GM03348 (cell line): Measurements from ENCODE around the gene SLC7A5.
"Not testable (repeated sequence)": the region's sequence is repeated elsewhere in the genome, so short reads cannot be mapped to it uniquely, and the experiment has no call there.

ENCODE experiments used
- DNase-seq: peaks from one replicate; pipeline ENCODE4 v3.0.0; 2012; ENCODE audit warnings: low spot score

SLC7A5 gene

GRCh38 chr16:87888346-87888745, 19.0 kb upstream of the SLC7A5 start:
- not testable (repeated sequence) for DNase-seq

GRCh38 chr16:87887931-87888330, 18.6 kb upstream of the SLC7A5 start:
- not testable (repeated sequence) for DNase-seq

- not testable (repeated sequence) for DNase-seq
Measured at GRCh38 chr16:87885371-87885967, 16.2 kb upstream of the SLC7A5 start.

- DNase-seq, result no peak
Measured at GRCh38 chr16:87882436-87883019, 13.2 kb upstream of the SLC7A5 start.

GRCh38 chr16:87881324-87882200, 12.3 kb upstream of the SLC7A5 start:
- DNase-seq, result no peak

- DNase-seq, result no peak
Measured at GRCh38 chr16:87880117-87880696, 10.9 kb upstream of the SLC7A5 start.

- not testable (repeated sequence) for DNase-seq
Measured at GRCh38 chr16:87879411-87880013, 10.2 kb upstream of the SLC7A5 start.

GRCh38 chr16:87878704-87879103, 9.4 kb upstream of the SLC7A5 start:
- no peak for DNase-seq

- DNase-seq, result peak; percentile 20
Measured at GRCh38 chr16:87877942-87878507, 8.7 kb upstream of the SLC7A5 start.

- DNase-seq, result no peak
Measured at GRCh38 chr16:87874639-87875427, 5.5 kb upstream of the SLC7A5 start.

GRCh38 chr16:87870418-87871291, 1.3 kb upstream of the SLC7A5 start:
- DNase-seq, result peak; percentile 35

GRCh38 chr16:87869879-87870417, 641 bp upstream of the SLC7A5 start:
- not testable (repeated sequence) for DNase-seq

- DNase-seq, result peak; percentile 51
Measured at GRCh38 chr16:87868254-87869029, 865 bp downstream of the SLC7A5 start.

- DNase-seq, result not testable (repeated sequence)
Measured at GRCh38 chr16:87865902-87866555, 3.3 kb downstream of the SLC7A5 start.

- DNase-seq, result no peak
Measured at GRCh38 chr16:87864331-87864989, 4.8 kb downstream of the SLC7A5 start.

- DNase-seq, result not testable (repeated sequence)
Measured at GRCh38 chr16:87863327-87863635, 6.0 kb downstream of the SLC7A5 start.

GRCh38 chr16:87862597-87863326, 6.5 kb downstream of the SLC7A5 start:
- not testable (repeated sequence) for DNase-seq
